ENCODE measurements around the gene SIGLEC11.

DNA sequence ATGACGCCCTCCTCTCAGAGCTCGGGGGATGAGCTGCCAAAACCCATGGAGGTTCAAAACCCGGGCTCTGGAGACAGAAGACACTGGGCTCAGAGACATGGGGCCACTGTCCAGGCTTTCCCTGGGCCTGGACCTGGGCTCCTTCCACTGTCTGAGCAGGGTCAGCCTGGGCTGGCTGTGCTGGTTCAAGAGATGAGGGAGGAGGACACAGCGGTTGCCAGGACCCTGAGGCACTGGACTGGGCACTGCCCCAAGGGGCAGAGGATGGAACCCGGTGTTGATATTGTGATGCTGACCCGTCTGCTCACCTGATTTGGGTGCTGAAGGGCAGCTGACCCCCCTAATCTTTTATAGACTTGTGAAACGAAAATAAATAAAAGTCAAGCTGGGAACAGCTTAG, 14.1 kb upstream of the SIGLEC11 start:
- TF ChIP-seq, protein P1, sequence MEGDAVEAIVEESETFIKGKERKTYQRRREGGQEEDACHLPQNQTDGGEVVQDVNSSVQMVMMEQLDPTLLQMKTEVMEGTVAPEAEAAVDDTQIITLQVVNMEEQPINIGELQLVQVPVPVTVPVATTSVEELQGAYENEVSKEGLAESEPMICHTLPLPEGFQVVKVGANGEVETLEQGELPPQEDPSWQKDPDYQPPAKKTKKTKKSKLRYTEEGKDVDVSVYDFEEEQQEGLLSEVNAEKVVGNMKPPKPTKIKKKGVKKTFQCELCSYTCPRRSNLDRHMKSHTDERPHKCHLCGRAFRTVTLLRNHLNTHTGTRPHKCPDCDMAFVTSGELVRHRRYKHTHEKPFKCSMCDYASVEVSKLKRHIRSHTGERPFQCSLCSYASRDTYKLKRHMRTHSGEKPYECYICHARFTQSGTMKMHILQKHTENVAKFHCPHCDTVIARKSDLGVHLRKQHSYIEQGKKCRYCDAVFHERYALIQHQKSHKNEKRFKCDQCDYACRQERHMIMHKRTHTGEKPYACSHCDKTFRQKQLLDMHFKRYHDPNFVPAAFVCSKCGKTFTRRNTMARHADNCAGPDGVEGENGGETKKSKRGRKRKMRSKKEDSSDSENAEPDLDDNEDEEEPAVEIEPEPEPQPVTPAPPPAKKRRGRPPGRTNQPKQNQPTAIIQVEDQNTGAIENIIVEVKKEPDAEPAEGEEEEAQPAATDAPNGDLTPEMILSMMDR (conservative IDR thresholded peaks at IDR 0.05; ENCODE audit: low read depth in 2 of 2): no peak
- TF ChIP-seq POLR2AphosphoS5 (IDR thresholded peaks at IDR 0.05; ENCODE audit: low read depth) (no peak), EZH2phosphoT487 (IDR thresholded peaks at IDR 0.05; ENCODE audit: unreplicated experiment) (no peak)
- TF ChIP-seq, protein P2, sequence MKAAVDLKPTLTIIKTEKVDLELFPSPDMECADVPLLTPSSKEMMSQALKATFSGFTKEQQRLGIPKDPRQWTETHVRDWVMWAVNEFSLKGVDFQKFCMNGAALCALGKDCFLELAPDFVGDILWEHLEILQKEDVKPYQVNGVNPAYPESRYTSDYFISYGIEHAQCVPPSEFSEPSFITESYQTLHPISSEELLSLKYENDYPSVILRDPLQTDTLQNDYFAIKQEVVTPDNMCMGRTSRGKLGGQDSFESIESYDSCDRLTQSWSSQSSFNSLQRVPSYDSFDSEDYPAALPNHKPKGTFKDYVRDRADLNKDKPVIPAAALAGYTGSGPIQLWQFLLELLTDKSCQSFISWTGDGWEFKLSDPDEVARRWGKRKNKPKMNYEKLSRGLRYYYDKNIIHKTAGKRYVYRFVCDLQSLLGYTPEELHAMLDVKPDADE (IDR thresholded peaks at IDR 0.05): no peak
